Globus pallidus (tissue), 1 donor: ENCODE data around the gene PTPRT.

Experiments used
- DNase-seq: peaks from one replicate; pipeline ENCODE4 v3.0.0-alpha.2; 2015; ENCODE audit warnings: low spot score

The PTPRT gene

DNA sequence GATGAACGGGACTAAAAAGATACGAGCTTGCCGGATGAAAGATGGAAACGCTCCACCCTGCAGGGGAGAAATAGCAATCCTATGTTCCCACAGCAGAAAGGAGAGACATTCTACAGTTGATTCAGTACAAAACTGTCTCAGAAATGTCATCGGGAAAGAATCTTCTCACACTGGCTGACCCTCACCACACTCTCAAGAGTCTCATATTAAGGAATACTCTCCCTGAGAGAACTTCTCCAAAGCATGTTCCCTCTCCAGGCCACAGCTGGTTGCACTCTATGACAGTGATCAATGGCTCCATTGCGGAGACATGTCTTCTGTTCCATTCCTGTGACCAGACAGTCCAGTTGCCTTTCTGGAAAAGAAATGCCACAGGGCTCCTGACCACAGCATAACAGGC is 813.6 kb downstream of the PTPRT start:
- DNase-seq = no peak

- DNase-seq = no peak
Measured at GRCh38 chr20:42373049-42373448, 816.7 kb downstream of the PTPRT start.

DNA sequence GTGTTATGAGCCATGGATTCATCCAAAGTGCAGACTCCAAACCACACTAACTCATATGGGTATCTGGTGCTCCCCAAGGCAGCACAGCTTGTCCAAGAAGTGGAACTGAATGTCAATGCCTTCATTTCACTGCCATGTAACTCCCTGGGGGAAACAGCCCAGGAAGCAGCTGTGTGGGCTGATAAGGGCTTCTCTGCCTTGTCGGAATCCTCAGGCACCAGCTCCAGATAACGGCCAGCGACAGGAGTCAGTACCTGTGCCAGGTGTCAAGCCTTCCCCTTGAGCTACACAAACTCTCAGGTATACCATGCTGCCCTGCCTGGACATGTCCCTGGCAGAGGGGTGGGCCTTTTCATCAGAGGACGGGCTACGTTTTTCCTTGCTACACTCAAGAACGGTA is 819.6 kb downstream of the PTPRT start:
- DNase-seq = no peak

DNA sequence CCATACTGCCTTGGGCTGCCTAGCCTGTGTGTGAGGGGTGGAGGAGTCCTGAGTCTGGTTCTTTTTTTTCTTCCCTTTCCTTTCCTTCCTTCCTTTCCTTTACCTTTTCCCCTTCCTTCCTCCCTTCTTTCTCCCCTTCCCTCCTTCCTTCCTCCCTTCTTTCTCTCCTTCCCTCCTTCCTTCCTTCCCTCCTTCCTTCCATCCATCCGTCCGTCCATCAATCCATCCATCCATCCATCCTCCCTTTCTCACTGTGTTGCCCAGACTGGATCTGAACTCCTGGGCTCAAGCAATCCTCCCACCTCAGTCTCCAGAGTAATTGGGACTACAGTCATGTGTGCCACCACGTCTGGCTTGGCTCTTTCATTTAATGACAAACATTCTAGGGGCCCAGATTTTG is 820.8 kb downstream of the PTPRT start:
- no peak for DNase-seq

GRCh38 chr20:42366626-42367025 is 823.1 kb downstream of the PTPRT start:
- no peak for DNase-seq

DNA sequence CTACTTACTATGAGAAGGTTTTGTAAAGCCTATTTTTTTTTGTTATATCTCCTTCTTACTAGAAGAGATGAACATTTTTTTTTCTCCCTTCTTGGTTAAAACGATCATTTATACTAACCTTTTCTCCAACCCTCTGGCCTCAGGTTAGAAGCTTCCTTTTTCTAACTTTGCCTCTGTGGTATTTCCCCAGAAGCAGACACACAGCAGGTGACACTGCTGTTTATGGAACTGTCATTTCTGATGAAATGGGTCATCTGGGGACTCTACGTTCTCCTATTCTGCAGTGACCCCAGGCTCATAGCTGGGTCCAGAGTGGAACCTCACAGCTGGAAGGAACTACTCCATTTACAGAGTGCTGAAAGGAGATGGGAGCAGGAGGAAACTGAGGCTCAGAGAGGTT is 825.3 kb downstream of the PTPRT start:
- no peak for DNase-seq

DNA sequence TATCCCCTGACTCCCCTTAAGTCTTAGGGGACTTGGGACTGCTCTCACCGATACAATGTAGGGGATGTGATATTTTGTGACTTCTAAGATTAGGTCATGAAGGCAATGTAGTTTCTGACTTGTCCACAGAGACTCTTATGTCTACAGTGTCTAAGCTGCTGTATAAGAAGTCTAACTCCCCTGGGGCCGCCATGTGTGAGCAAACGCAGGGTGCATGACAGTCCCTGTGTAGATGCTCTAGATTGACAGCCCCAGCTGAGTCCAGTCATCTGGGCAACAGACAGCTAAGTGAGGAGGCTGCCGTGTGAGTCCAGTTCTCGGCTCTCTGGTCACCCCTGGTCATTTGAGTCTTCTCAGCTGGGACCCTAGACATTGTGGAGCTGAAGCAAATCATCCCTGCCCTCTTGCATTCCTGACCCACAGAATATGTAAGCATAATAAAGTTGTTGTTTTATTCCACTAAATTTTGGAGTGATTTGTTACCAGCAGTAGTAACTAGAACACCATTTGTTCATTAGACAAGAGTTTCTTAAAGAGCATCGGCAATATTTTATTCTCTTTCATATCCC is 828.2 kb downstream of the PTPRT start:
- DNase-seq = no peak

GRCh38 chr20:42360621-42361020 is 829.1 kb downstream of the PTPRT start:
- no peak for DNase-seq

- DNase-seq = no peak
Measured at GRCh38 chr20:42359617-42360016, 830.1 kb downstream of the PTPRT start.

- no peak for DNase-seq
Measured at GRCh38 chr20:42352096-42352495, 837.6 kb downstream of the PTPRT start.

GRCh38 chr20:42350521-42350920 is 839.2 kb downstream of the PTPRT start:
- no peak for DNase-seq

GRCh38 chr20:42346189-42347170 is 843.2 kb downstream of the PTPRT start:
- DNase-seq = no peak

GRCh38 chr20:42341654-42342053 is 848.1 kb downstream of the PTPRT start:
- DNase-seq = no peak

DNA sequence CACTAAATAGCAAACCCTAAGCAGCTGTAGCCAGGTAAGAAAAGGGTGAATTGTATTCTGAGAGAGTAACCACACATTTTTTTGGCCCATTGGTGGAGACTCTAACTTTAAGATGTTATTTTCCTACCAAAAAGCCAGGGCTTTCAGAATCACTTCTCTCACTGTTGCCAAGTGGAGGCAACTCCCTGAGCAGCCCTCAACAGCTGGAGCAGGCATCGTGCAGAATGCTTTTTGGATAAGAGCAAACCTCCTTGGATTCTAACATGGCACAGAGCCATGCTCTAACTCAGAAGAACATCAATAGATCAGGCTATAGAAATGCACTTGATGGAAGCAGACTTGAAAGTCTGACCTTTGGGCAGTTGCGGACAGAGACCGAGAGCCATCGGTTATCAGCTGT is 849.3 kb downstream of the PTPRT start:
- DNase-seq = no peak

DNA sequence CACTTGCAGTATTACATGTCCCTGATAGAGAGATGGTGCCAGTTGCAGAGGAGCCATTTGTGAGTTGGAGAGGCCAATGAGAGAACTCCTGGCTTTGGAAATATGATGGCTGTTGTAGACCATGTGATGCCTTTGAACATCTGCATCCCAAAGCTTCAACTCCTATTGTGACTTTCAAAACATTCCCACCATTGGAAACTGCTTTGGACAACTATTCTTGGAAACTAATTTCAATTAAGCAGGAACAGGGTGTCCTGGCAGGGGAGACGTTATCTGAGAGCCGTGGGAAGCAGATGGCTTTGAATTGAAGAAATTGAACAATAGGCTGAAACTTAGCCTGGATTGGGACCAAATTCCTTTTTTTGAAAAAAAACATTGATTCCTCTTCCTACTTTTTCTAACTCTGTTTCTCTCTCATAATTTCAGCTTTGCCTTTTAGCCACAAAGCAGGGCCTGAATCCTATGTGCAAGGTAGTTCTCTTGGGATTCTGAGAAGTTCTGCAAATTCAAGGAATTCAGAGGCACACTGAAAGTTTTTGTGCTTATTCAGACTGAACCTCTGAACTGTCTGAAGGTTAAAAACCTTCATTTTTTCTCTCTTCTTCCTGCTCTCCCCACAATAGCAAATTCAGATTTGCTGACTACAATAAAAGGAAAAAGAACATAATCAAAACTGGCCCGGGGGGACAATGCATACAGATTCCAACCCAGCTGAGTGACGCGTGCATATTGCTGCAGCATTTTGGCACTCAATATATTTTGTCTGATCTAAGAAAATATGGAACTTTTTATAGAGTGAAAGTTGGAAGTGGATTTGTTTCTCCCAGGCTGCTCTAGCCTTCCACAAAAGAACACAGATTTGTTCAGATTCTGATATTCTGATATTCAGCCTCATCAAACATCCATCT is 851.2 kb downstream of the PTPRT start:
- DNase-seq = no peak

- no peak for DNase-seq
Measured at GRCh38 chr20:42336576-42336975, 853.1 kb downstream of the PTPRT start.

DNA sequence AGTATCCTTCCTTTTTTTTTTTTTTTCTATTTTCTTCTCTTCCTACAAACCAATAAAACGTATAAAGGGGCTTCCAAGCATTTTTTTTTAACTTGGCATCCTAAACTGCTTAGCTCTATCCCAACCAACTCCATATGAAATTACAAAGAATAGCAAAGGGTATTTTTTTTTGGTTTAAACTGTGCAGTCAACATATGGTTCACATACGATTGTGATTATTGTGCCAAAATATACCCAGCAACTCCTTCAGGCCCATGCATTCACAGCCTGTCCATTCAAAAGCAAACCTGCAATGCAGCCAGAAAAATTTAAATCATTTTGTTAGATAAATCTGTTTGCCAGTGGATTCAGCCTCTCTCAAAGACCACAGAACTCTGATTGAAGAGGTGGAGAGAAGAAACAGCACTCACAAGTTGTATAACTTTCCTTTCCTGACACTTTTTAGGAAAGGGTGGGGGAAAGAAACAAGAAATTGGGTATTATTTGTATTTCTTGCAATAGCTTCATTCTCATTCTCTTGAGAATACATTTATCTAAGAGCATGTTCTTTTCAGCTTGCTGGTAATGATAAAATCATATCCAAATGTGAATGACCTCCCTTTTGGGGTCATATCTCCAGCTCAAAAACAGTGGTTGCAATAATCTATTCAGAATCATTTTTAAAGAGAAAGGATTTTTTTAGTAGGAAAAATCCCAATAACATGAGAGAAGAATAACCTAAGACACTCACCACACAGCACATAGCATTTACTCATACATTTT is 870.3 kb downstream of the PTPRT start:
- no peak for DNase-seq

- DNase-seq = no peak
Measured at GRCh38 chr20:42313704-42314103, 876.0 kb downstream of the PTPRT start.

DNA sequence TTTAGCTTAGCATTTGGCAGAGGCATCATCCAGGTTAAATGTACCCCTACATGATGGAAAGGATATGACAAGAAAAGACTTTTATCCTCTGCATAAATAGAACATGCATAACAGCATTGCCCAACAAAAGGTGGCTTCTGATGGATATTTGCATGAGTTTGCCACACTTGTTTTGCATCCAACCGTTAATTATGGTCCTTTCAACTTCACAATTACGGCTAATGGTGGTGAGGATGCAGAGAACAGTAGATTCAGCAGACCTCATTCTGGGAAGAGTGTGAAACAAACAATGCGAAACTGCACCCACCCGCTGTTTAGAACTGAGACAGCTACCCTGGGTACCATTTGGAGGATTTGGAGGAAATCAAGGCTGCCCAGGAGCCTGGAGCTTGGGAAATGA is 880.7 kb downstream of the PTPRT start:
- DNase-seq = no peak

DNA sequence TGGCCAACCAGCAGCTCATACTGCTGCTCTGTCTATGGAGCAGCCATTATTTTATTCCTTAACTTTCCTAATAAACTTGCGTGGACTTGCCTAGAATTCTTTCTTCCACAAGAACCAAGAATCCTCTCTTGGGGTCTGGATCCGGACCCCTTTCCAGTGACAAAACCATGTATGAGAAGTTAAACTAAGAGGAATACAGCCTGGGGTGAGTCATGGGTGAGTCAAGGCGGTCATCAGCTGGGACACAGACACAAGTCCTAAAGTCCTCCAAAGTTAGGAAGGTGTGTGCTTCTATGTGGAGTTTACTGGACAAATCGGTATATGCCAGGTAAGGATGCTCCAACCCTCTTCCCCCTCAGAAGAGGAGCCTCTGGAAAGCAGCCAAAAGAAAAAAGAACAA is 881.5 kb downstream of the PTPRT start:
- DNase-seq = no peak

- no peak for DNase-seq
Measured at GRCh38 chr20:42295592-42295991, 894.1 kb downstream of the PTPRT start.

DNA sequence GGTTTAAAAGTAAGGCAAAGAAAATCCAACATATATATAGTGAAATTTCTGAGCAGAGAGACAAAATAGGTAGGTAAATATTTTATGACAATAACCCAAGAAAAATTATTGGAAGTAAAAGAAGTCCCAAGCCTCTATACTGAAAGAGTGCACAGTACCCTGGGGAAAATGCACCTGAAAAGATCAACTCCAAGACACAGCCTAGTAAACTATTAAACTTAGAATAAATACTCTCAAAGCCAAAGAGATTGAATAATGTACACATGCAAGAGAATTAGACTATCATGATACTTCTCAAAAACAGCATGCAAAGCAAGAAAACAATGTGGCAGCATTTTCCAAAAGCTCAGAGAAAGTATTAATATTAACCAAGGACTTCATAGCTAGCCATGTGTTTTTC is 894.7 kb downstream of the PTPRT start:
- no peak for DNase-seq
